A673 (cell line): ENCODE data around the gene VANGL2.

Experiments used
- CTCF ChIP-seq: fragments of 300-800, 200-600 bp; sonication (generic); conservative IDR thresholded peaks from 2 replicates; pipeline ENCODE4 v1.5.1; 2017; ENCODE audit warnings: low read depth, mild to moderate bottlenecking, antibody characterized with exemption, low read length, moderate library complexity, mixed read lengths
- EZH2 ChIP-seq: fragments of 200-600 bp; sonication (generic); IDR thresholded peaks from 2 replicates; pipeline ENCODE4 v1.6.1; 2017; ENCODE audit warnings: borderline replicate concordance, low read depth, mild to moderate bottlenecking, mixed read lengths, antibody characterized with exemption, low read length; ENCODE audit not compliant: poor library complexity, severe bottlenecking

GRCh38 chr1:160374306-160375110 is 25.9 kb upstream of the VANGL2 start:
- TF ChIP-seq CTCF, result no peak
- TF ChIP-seq EZH2, result no peak
